Transverse colon (tissue), 4 donors: Measurements from ENCODE around the gene ANKS1B.

Experiments
- POLR2A ChIP-seq: fragments of 450-650 bp; IDR thresholded peaks from one replicate; pipeline ENCODE4 v1.6.1; 2016; ENCODE audit warnings: antibody characterized with exemption, mild to moderate bottlenecking, moderate library complexity
- POLR2AphosphoS5 ChIP-seq, 3 donors: sonication (generic); formaldehyde crosslinking; IDR thresholded peaks; one replicate each; pipeline ENCODE4 v1.6.1; 2016; ENCODE audit warnings: antibody characterized with exemption in 3 of 3
- TF ChIP-seq, protein P1 (sequence below), 5 experiments: fragments of 200-600 bp in 3 of 5; fragments of 450-650 bp in 2 of 5; sonication (generic) in 3 of 5; IDR thresholded peaks; 1 replicate in 2 of 5; 2 replicates in 3 of 5; pipeline ENCODE4 v1.5.1; 2016 to 2017; ENCODE audit warnings: antibody characterized with exemption in 5 of 5, inconsistent platforms in 3 of 5, mild to moderate bottlenecking in 2 of 5, moderate library complexity in 1 of 5

DNA sequence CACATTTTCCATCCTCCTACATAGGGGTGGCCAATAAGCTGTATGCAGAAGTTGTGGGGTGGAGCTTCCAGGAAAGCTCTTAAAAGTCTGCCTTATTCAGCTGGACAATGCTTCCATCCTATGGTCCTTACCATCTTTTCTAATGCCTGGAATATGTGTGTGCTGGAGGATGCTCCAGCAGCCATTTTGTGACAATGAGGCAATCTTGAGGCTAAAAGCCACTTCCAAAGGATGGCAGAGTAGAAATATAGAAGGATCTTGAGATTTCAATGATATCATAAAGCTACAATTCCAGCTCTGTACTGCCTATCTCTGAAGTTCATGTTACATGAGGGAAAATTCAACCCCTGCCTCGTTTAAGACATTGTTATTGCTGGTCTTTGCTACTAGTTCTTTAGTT is 1244.0 kb downstream of the ANKS1B start:
- TF ChIP-seq POLR2AphosphoS5 (IDR thresholded peaks at IDR 0.05) (no peak), POLR2A (no peak)
- TF ChIP-seq, protein P1, sequence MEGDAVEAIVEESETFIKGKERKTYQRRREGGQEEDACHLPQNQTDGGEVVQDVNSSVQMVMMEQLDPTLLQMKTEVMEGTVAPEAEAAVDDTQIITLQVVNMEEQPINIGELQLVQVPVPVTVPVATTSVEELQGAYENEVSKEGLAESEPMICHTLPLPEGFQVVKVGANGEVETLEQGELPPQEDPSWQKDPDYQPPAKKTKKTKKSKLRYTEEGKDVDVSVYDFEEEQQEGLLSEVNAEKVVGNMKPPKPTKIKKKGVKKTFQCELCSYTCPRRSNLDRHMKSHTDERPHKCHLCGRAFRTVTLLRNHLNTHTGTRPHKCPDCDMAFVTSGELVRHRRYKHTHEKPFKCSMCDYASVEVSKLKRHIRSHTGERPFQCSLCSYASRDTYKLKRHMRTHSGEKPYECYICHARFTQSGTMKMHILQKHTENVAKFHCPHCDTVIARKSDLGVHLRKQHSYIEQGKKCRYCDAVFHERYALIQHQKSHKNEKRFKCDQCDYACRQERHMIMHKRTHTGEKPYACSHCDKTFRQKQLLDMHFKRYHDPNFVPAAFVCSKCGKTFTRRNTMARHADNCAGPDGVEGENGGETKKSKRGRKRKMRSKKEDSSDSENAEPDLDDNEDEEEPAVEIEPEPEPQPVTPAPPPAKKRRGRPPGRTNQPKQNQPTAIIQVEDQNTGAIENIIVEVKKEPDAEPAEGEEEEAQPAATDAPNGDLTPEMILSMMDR (IDR thresholded peaks at IDR 0.05): no peak
